Osteocyte (in vitro differentiated cells): ENCODE measurements around the gene PODNL1. TPM values are rescaled to one million over a fixed set of nuclear protein-coding genes. Genes with fewer than 3 reads are reported as not detected.

Experiments used
- DNase-seq: peaks from one replicate; pipeline ENCODE4 v3.0.0; 2021; ENCODE audit warnings: mixed read lengths; ENCODE audit not compliant: unreplicated experiment; ENCODE audit errors: extremely low spot score
- H3K27ac Mint-ChIP-seq: one replicate; pipeline ENCODE4 v1.8.0; 2021; ENCODE audit warnings: mild to moderate bottlenecking, mixed read lengths; ENCODE audit not compliant: unreplicated experiment
- H3K27me3 Mint-ChIP-seq: one replicate; pipeline ENCODE4 v1.8.0; 2021; ENCODE audit warnings: mixed read lengths; ENCODE audit not compliant: unreplicated experiment
- H3K36me3 Mint-ChIP-seq: one replicate; pipeline ENCODE4 v1.8.0; 2021; ENCODE audit warnings: mixed read lengths; ENCODE audit not compliant: unreplicated experiment
- H3K4me1 Mint-ChIP-seq: one replicate; pipeline ENCODE4 v1.8.0; 2021; ENCODE audit warnings: mixed read lengths; ENCODE audit not compliant: unreplicated experiment
- H3K4me3 Mint-ChIP-seq: one replicate; pipeline ENCODE4 v1.8.0; 2021; ENCODE audit warnings: mild to moderate bottlenecking, moderate library complexity, mixed read lengths; ENCODE audit not compliant: unreplicated experiment
- H3K9me3 Mint-ChIP-seq: one replicate; pipeline ENCODE4 v1.8.0; 2021; ENCODE audit warnings: mixed read lengths; ENCODE audit not compliant: unreplicated experiment
- long read RNA-seq: library from polyadenylated mRNA; unstranded; transcript quantifications from one replicate; pipeline ENCODE4 v2.0.0, GENCODE V29; 2021
- total RNA-seq: library from RNA; stranded (reverse); gene quantifications from 2 replicates; pipeline ENCODE4 v1.2.1, GENCODE V29; 2021
- TF ChIP-seq, protein P1 (sequence below): fragments of 200-600 bp; sonication (generic); IDR thresholded peaks from 2 replicates; pipeline ENCODE4 v1.5.0; 2021; ENCODE audit warnings: antibody characterized with exemption, mild to moderate bottlenecking, moderate library complexity

PODNL1 gene, protein sequence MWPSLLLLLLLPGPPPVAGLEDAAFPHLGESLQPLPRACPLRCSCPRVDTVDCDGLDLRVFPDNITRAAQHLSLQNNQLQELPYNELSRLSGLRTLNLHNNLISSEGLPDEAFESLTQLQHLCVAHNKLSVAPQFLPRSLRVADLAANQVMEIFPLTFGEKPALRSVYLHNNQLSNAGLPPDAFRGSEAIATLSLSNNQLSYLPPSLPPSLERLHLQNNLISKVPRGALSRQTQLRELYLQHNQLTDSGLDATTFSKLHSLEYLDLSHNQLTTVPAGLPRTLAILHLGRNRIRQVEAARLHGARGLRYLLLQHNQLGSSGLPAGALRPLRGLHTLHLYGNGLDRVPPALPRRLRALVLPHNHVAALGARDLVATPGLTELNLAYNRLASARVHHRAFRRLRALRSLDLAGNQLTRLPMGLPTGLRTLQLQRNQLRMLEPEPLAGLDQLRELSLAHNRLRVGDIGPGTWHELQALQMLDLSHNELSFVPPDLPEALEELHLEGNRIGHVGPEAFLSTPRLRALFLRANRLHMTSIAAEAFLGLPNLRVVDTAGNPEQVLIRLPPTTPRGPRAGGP
- 2.3 and 2.4 TPM in 2 replicates for total RNA-seq
- long read RNA-seq: 0 reads

DNA sequence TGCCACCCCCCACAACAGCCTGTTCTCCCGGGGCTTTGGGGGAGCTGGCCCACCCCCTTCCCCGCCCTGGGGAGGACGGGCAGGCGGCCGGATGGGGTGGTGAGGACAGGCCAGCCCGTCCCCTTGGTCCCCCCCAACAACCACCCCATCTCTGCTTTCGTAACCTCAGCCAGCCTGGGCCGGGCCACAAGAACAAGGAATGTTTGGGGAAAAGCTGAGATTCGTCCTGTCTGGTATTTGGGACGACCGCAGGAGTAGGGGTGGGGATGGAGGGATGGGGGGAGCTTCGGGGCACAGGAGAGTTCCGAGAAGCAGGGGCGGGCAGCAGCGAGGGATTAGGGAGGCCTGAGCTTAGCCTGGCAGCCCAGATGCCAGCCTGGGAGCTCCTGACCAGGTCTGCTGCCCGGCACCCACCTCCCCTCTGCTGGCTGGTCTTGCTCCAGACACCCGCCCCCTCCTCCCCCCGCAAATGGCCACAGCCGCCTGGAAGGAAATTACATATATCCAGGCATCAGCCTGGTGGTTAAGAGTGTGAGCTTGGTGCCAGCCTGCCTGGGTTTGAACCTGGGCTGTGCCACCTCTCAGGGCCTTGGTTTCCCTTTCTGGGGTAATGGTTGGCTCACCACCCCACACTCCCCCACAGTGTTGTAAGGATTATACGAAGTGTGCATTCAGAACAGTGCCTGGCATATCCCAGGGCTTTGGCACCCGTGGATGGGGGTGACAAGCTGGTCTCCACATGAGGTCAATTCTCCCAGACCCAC, at the start of gene PODNL1:
Gene PODNL1, minus strand, starts transcription at position 117 of the 764 bp plus-strand sequence. CDS start 236 bp downstream, outside the sequence.
- H3K9me3 Mint-ChIP-seq: no peaks in the 10 kb centered on the region
- no peak for DNase-seq
- peaks cover 3% of the 10 kb centered on the region for H3K4me1 Mint-ChIP-seq
- no peaks in the 10 kb centered on the region for H3K36me3 Mint-ChIP-seq
- no peak within 1 kb of the TSS for H3K4me3 Mint-ChIP-seq
- H3K27ac Mint-ChIP-seq: no peak within 1 kb of the TSS
- TF ChIP-seq, protein P1, sequence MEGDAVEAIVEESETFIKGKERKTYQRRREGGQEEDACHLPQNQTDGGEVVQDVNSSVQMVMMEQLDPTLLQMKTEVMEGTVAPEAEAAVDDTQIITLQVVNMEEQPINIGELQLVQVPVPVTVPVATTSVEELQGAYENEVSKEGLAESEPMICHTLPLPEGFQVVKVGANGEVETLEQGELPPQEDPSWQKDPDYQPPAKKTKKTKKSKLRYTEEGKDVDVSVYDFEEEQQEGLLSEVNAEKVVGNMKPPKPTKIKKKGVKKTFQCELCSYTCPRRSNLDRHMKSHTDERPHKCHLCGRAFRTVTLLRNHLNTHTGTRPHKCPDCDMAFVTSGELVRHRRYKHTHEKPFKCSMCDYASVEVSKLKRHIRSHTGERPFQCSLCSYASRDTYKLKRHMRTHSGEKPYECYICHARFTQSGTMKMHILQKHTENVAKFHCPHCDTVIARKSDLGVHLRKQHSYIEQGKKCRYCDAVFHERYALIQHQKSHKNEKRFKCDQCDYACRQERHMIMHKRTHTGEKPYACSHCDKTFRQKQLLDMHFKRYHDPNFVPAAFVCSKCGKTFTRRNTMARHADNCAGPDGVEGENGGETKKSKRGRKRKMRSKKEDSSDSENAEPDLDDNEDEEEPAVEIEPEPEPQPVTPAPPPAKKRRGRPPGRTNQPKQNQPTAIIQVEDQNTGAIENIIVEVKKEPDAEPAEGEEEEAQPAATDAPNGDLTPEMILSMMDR: no peak
- H3K27me3 Mint-ChIP-seq: peaks cover 2% of the 10 kb centered on the region

DNA sequence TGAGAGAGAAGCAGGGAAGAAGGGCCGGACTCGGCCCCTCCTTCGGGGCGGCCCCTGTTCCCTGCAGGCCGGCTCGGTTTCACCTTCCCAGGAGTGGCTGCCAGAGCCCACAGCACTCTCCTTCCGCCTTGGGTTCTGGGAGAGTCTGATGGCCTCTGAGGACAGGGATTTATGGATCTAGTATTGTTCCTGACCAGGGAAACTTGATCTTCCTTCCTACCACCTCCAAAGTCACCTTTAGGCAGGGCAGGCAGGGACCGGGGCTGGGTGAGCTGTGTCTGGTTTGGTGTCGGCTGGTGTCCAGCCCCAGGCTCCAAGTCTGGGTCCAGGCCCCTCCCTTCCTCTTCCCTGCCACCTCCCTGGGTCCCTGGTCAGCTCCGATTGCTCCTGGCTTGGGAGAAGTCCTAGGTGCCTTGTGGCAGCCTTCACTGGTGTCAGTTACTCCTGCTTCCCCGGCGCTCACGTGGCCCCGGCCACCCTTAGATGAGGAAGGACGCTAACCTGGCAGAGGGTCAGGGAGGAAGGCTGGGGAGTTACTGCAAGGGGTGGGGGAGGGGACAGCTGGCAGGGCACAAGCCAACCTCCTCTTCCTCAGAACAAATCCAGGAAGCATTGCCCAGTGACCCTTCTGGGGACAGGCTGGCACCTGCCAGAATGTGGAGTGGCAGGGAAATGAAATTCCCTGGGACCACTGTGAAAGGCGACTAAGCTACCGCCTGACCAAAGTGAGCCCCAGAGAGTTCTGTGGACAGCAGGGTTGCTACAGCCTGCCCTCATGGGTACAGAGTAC, 49.1 kb upstream of the PODNL1 start:
- no peak for DNase-seq
- H3K27me3 Mint-ChIP-seq: no peaks in the 10 kb centered on the region
- H3K27ac Mint-ChIP-seq: peak overlapping the region; percentile 80
- TF ChIP-seq, protein P1: no peak
- peaks cover 18% of the 10 kb centered on the region for H3K36me3 Mint-ChIP-seq
- H3K4me3 Mint-ChIP-seq: peak overlapping the region; percentile 32
- H3K9me3 Mint-ChIP-seq: no peaks in the 10 kb centered on the region
- H3K4me1 Mint-ChIP-seq: peaks cover 16% of the 10 kb centered on the region

DNA sequence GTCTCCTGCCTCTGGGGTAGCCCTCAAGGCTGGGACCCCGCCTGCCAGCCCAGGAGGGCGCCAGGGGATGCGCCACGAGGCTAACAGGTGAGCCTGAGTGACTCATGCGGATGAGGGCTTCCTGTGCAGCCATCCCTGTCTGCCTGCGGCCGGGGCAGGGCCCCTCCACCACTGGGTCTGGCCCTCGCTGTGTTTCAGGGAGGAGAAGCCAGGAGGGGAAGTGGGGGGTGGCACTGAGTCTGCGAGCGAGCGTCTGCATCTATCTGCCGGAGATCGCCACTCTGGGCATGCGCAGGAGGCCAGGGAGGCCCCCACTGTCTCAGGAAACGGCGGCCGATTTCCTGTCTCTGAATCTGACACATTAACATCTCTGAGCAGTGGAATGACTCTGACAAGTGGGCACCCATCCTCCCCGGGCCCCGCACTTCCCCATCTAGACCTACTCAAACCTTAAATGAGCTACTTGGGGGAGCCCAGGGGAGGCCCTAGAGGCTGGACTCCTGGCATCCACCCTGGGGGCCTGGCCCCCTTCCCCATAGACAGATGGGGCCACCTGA, 48.2 kb upstream of the PODNL1 start:
- peaks cover 18% of the 10 kb centered on the region for H3K4me1 Mint-ChIP-seq
- H3K9me3 Mint-ChIP-seq: no peaks in the 10 kb centered on the region
- H3K27ac Mint-ChIP-seq: peak overlapping the region; percentile 80
- no peaks in the 10 kb centered on the region for H3K27me3 Mint-ChIP-seq
- peak; percentile 91 for DNase-seq
- peaks cover 16% of the 10 kb centered on the region for H3K36me3 Mint-ChIP-seq
- TF ChIP-seq, protein P1: no peak
- H3K4me3 Mint-ChIP-seq: no peak overlapping the region

DNA sequence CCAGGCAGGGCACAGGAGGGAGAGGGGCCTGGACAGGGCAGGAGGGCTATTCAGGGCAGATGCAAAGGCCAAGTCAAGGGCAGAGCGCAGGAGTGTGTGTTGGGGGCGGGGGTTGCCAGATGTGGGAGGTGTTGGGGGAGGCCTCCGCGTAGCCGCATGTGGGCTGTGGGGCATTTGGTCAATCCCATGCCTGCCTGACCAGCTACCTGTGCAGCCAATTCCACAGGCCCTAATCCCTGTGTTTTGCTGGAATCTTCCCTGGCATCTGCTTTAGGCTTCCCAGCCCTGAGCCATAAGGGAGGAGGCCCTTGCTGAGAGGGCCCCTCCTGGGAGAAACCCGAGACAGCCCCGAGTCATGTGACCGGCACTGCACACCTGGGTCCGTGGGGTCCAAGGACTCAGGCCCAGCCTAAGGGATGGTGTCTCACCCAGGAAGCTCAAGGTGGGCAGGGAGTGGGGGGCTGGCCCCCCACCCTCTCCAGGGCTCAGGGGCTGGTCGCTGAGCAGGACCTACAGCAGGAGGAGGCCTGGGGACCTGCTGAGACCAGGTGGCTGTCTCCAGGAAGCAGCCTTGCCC, 47.6 kb upstream of the PODNL1 start:
- H3K27ac Mint-ChIP-seq: peak overlapping the region; percentile 67
- no peaks in the 10 kb centered on the region for H3K27me3 Mint-ChIP-seq
- H3K4me3 Mint-ChIP-seq: no peak overlapping the region
- no peaks in the 10 kb centered on the region for H3K9me3 Mint-ChIP-seq
- TF ChIP-seq, protein P1: no peak
- peaks cover 13% of the 10 kb centered on the region for H3K36me3 Mint-ChIP-seq
- peaks cover 18% of the 10 kb centered on the region for H3K4me1 Mint-ChIP-seq
- no peak for DNase-seq
